Hepatocyte (in vitro differentiated cells): ENCODE results near the gene LHX5. TPM values are rescaled to one million over a fixed set of nuclear protein-coding genes. Genes with fewer than 3 reads are reported as not detected.

ENCODE experiments used
- DNase-seq: peaks from one replicate; pipeline ENCODE4 v3.0.0-alpha.2; 2016; ENCODE audit warnings: low spot score
- H2AFZ ChIP-seq: fragments of 200-600 bp; sonication (generic); 2 replicates; pipeline ENCODE4 v1.6.0; 2016; ENCODE audit warnings: antibody characterized with exemption, mild to moderate bottlenecking
- H3K27ac ChIP-seq: fragments of 200-600 bp; sonication (generic); 2 replicates; pipeline ENCODE4 v1.5.1; 2016; ENCODE audit warnings: mild to moderate bottlenecking
- H3K27me3 ChIP-seq: fragments of 200-600 bp; sonication (generic); 2 replicates; pipeline ENCODE4 v1.6.1; 2016
- H3K36me3 ChIP-seq: fragments of 200-600 bp; sonication (generic); replicated peaks from 2 replicates; pipeline ENCODE4 v1.5.1; 2016; ENCODE audit warnings: low read depth; ENCODE audit not compliant: insufficient read depth
- H3K4me1 ChIP-seq: fragments of 200-600 bp; sonication (generic); 2 replicates; pipeline ENCODE4 v1.5.1; 2016; ENCODE audit warnings: mild to moderate bottlenecking, moderate library complexity; ENCODE audit not compliant: insufficient read depth
- H3K4me2 ChIP-seq: fragments of 200-600 bp; sonication (generic); 2 replicates; pipeline ENCODE4 v1.6.0; 2016
- H3K4me3 ChIP-seq: fragments of 200-600 bp; sonication (generic); 2 replicates; pipeline ENCODE4 v1.5.1; 2016; ENCODE audit warnings: mild to moderate bottlenecking
- H3K79me2 ChIP-seq: fragments of 200-600 bp; sonication (generic); 2 replicates; pipeline ENCODE4 v1.6.0; 2017; ENCODE audit warnings: mild to moderate bottlenecking
- H3K9me2 ChIP-seq: fragments of 200-600 bp; sonication (generic); replicated peaks from 2 replicates; pipeline ENCODE4 v1.6.0; 2017; ENCODE audit warnings: mild to moderate bottlenecking; ENCODE audit not compliant: insufficient read depth
- H3K9me3 ChIP-seq: fragments of 200-600 bp; sonication (generic); 2 replicates; pipeline ENCODE4 v1.5.1; 2016; ENCODE audit warnings: low read depth, mild to moderate bottlenecking
- H4K20me1 ChIP-seq: fragments of 200-600 bp; sonication (generic); 2 replicates; pipeline ENCODE4 v1.6.0; 2016; ENCODE audit warnings: mild to moderate bottlenecking; ENCODE audit not compliant: insufficient read depth, poor library complexity, severe bottlenecking
- CTCF ChIP-seq: fragments of 200-600 bp; sonication (generic); IDR thresholded peaks from 2 replicates; pipeline ENCODE4 v1.5.1; 2016; ENCODE audit warnings: antibody characterized with exemption, mild to moderate bottlenecking; ENCODE audit not compliant: poor library complexity
- EZH2 ChIP-seq: fragments of 200-600 bp; sonication (generic); IDR thresholded peaks from 2 replicates; pipeline ENCODE4 v1.6.1; 2016; ENCODE audit warnings: antibody characterized with exemption, mild to moderate bottlenecking, borderline replicate concordance
- EZH2phosphoT487 ChIP-seq: fragments of 200-600 bp; sonication (generic); IDR thresholded peaks from one replicate; pipeline ENCODE4 v1.6.1; 2018; ENCODE audit warnings: antibody characterized with exemption, mild to moderate bottlenecking, low read depth, moderate library complexity; ENCODE audit not compliant: unreplicated experiment, severe bottlenecking
- WGBS: methylation state at CpG from one replicate; pipeline ENCODE4 v1.1.6; 2016; ENCODE audit warnings: low lambda C conversion rate; ENCODE audit errors: missing lambda C conversion rate; 5-methylcytosine and 5-hydroxymethylcytosine counted together
- polyA plus RNA-seq: library from polyadenylated mRNA; unstranded; fragments of >200 nt; fragmentation: Nextera tagmentation; extraction: Ambion mirVana; gene quantifications from 2 replicates; pipeline ENCODE4 v1.2.1, GENCODE V29; 2016
- total RNA-seq: library from RNA; depleted of rRNA; stranded (reverse); fragments of >200 nt; gene quantifications from 2 replicates; pipeline ENCODE4 v1.2.3, GENCODE V29; 2014

Gene LHX5
- total and polyA plus RNA-seq, 2 experiments from 2014 or later: 0.06 to 0.10 TPM

GRCh38 chr12:113445544-113446171, 26.0 kb downstream of the LHX5 start:
- no peaks in the 10 kb centered on the region for H3K36me3 ChIP-seq
- no peak for DNase-seq
- TF ChIP-seq CTCF (no peak), EZH2 (no peak), EZH2phosphoT487 (no peak)
- H3K9me2 ChIP-seq: no peaks in the 10 kb centered on the region
- H3K4me2 ChIP-seq: no peak overlapping the region
- H3K9me3 ChIP-seq: no peaks in the 10 kb centered on the region
- WGBS: 91% methylated on average over 6 of the region's 6 CpGs
- peaks cover 4% of the 10 kb centered on the region for H3K27me3 ChIP-seq
- H3K4me1 ChIP-seq: peaks cover 4% of the 10 kb centered on the region
- no peak overlapping the region for H3K4me3 ChIP-seq
- no peaks in the 10 kb centered on the region for H3K79me2 ChIP-seq
- no peak overlapping the region for H3K27ac ChIP-seq
- H2AFZ ChIP-seq: no peak overlapping the region
- H4K20me1 ChIP-seq: no peaks in the 10 kb centered on the region

- DNase-seq: no peak
- WGBS: 84% methylated on average over 6 of the region's 6 CpGs
- no peaks in the 10 kb centered on the region for H3K9me2 ChIP-seq
- peaks cover 8% of the 10 kb centered on the region for H3K27me3 ChIP-seq
- no peak overlapping the region for H2AFZ ChIP-seq
- H4K20me1 ChIP-seq: no peaks in the 10 kb centered on the region
- TF ChIP-seq CTCF (no peak), EZH2phosphoT487 (no peak)
- no peaks in the 10 kb centered on the region for H3K36me3 ChIP-seq
- no peak overlapping the region for H3K4me3 ChIP-seq
- no peak overlapping the region for H3K4me2 ChIP-seq
- peaks cover 4% of the 10 kb centered on the region for H3K4me1 ChIP-seq
- H3K27ac ChIP-seq: no peak overlapping the region
- H3K79me2 ChIP-seq: no peaks in the 10 kb centered on the region
- no peaks in the 10 kb centered on the region for H3K9me3 ChIP-seq
Measured at GRCh38 chr12:113443030-113443539, 28.6 kb downstream of the LHX5 start.

GRCh38 chr12:113440947-113441782, 30.5 kb downstream of the LHX5 start:
- H3K79me2 ChIP-seq: no peaks in the 10 kb centered on the region
- DNase-seq: no peak

More at GRCh38 chr12:113440947-113441782, 30.5 kb downstream of the LHX5 start:
- H3K4me3 ChIP-seq: no peak overlapping the region
- no peaks in the 10 kb centered on the region for H3K36me3 ChIP-seq
- H2AFZ ChIP-seq: no peak overlapping the region
- no peaks in the 10 kb centered on the region for H3K9me3 ChIP-seq
- H4K20me1 ChIP-seq: no peaks in the 10 kb centered on the region
- WGBS: 36% methylated on average over 14 of the region's 14 CpGs
- H3K4me1 ChIP-seq: peaks cover 4% of the 10 kb centered on the region
- H3K9me2 ChIP-seq: no peaks in the 10 kb centered on the region
- H3K27ac ChIP-seq: no peak overlapping the region
- no peak overlapping the region for H3K4me2 ChIP-seq
- TF ChIP-seq EZH2phosphoT487 (no peak), CTCF (no peak)
- H3K27me3 ChIP-seq: peaks cover 8% of the 10 kb centered on the region
